ENCODE data around the gene CHSY1.

The CHSY1 gene

GRCh38 chr15:101168898-101169494 is 82.9 kb downstream of the CHSY1 start:
- DNase-seq = no peak

GRCh38 chr15:101168463-101168824 is 83.4 kb downstream of the CHSY1 start:
- DNase-seq = no peak

DNA sequence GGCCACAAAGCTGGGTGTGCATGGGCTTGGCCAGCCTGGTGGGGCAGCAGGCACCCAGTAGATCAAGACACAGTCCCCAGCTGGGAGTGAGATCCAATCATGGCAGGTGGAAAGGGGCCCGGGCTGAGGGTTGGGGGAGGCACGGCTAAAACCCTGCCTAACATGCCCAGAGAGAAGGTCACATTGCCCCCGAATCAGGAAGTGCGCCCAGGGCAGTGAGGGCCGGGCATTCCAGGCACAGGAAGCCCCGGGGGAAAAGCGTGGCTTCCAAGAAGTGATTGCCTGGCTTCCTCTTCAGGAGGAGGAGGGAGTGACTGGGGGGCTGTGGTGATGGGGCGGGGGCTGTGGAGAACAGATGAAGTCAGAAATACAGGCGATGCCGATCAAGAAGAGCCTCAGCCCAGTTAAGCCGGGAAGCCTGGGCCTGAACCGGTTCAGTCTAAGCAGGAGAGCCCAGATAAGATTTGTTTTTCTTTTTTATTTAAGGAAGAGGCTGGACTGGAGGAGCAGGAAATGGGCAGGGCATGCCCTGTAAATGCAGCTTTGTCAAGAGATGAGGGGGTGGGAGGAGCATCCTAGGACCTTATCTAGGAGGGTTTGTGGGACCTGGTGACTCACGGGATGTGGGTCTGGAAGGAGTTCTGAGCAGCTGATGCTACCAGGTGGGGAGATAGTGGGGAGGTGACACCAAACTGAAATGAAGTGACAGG is 83.9 kb downstream of the CHSY1 start:
- DNase-seq = no peak

GRCh38 chr15:101167411-101167752 is 84.5 kb downstream of the CHSY1 start:
- no peak for DNase-seq

DNA sequence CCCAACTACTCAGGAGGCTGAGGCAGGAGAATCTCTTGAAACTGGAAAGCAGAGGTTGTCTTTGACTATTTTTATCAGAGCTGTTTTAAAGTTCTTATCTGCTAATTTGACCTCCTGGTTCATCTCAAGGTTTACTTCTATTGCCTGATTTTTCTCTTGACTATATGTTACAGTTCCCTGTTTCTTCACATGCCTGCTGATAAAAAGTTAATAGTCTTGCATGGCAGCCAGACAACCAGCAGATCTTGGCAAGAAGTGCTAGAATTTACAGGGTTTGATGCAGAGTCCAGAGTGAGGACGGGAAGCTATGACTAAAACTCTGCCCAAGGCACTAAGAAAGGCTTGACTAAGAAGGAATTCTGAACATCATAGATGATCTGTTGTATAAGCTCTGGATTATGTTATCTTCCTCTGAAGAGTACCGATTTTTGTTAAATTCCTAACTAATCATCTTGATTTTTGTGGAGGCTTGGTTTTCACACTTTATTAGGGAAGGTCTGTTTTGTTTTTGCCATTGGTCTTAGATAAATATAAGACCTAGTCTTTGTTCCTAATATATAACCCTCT is 85.9 kb downstream of the CHSY1 start:
- no peak for DNase-seq

DNA sequence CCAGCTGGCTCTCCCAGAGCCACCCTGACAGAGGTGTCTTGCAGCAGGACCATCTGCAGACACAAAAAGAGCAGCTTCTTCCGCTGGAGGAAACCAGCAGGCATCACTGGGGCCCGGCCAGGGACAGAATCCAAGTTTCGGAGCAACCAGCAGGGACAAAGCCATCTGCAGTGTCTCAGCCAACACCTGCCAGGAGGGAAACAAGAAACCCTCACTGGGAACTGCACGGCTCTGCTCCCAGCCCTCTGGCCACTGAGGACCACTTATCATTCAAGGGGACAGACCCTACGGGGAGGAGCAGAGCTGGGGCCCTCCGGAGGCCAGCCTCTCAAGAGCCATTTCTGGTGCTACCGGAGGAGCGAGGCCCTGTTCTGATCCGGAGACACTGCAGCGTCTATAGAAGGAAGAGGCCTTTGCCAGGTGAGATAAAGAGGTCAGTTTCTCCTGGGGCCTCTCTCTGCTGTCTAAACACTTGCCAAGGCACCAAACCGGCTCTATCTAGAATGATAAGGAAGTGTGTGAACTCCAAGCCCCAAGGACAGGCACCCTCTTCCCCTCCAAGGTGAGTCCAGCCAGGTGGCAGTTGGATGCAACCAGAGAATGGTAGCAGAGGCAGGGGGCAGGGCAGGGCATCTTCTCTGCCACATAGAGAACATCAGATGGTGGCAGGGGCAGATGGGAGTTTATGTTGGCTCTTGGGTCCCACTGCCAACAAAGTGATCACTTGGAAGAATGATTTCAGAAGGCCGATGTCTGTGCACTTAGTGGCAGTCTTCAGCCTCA is 89.0 kb downstream of the CHSY1 start:
- DNase-seq = no peak

GRCh38 chr15:101161656-101162055 is 90.2 kb downstream of the CHSY1 start:
- DNase-seq = no peak

GRCh38 chr15:101159936-101160815 is 91.7 kb downstream of the CHSY1 start:
- DNase-seq = no peak

GRCh38 chr15:101159096-101159935 is 92.5 kb downstream of the CHSY1 start:
- DNase-seq = no peak

DNA sequence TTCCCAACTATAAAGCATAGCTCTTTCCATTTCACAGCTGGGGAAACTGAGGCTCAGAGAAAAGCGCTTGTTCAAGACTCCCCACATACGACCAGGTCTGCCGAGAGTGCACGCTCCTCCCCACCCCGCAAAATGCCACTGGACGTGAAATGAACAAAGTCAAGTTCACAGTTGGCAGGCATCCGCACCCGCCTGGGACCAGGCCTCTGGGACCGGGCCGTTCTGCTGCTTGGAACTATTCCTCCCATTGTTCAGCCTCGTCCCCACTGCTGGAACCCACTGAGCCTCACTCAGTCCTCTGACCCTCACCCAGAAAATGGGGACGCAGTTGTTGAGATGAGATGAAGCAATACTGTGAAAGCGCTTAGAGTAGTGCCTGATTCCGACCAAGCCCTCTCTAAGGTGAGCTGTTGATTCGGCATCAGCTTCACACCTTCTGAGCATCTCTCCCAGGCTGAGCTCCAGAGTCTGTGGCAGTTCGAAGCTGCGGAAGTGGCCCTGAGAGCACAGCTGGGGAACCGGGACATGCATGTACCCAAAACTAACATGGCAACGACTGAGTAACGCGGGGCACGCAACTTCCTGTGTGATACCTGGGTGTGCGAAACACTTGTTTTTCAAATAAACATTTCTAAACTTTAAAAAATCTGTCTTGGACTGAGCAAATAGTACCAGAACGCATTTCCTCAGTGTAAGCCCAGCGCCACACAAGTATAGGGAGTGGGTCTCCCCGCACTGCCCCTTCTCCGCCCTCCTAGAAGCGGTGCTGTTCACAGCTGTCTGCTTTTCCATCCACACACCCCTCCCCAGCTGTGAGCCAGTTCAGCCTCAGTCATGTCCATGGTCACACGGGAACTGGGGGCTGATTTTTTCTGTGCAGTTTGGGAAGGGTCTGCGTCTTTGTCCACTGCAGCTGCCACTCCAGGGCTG is 93.4 kb downstream of the CHSY1 start:
- DNase-seq = no peak

DNA sequence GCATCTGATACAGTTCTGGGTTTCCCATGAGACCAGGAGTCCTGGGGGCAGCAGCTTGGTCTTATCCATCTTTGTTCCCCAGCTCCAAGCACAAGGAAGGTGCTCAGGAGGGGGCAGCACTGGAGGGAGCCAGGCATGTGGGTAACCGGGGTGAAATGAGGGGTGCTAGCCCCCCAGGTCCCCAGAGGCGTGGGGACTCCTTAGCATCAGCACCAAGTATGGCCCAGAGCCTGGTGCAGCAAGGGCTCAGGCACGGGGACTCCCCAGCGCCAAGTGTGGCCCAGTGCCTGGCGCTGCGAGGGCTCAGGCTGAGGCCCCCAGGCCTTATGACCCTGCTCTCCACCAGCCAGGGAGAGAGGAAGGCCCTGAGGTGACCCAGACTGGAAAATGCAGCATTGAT is 94.1 kb downstream of the CHSY1 start:
- DNase-seq = no peak

DNA sequence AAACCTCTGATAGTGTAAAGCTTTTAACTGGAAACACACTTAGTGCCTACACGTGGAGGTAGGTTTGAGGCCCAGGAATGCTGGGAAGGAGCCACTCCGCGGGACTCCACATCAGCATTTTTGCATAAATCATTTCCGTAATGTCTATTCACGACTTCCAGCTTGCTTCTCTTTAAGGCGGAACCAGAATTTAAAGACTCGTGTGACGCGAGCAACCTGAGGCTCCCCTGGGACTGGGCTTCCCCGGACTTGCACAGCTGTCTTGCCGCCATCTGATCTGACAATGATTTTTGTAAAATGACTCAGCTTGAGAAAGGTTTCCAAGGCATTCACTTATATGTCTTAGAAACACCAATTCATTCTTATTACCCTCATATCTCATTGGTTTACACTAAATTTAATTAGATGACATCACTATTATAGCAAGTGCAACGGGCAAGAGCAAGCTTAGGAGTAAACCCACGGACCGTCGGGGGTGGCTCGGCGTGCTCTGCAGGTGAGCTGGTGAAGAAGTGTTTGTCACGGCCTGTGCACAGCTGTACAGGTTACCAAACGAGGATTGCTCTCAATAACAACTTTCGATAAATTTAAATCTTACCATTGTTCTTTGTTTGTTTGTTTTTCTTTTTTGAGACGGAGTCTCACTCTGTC is 95.2 kb downstream of the CHSY1 start:
- no peak for DNase-seq

GRCh38 chr15:101156061-101156460 is 95.8 kb downstream of the CHSY1 start:
- no peak for DNase-seq

GRCh38 chr15:101153801-101154656 is 97.8 kb downstream of the CHSY1 start:
- no peak for DNase-seq

GRCh38 chr15:101152914-101153313 is 98.9 kb downstream of the CHSY1 start:
- DNase-seq = no peak

- no peak for DNase-seq
These were observed 100.6 kb downstream of the CHSY1 start for GRCh38 chr15:101151288-101151687.

DNA sequence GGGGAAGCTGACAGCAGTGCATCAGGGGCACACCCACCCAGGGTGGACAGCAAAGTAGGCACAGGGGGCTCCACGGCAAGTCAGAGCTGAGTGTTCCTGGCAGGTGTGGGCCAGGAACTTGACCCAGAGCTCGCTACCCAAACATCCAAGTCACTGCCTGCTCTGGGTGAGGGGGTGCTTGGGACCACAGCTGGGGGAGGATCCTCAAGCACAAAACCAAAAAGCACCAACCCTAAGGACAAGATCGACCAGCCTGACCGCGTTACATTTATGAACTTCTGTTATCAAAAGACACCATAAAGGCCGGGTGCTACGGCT is 101.2 kb downstream of the CHSY1 start:
- no peak for DNase-seq

- DNase-seq = no peak
These were observed 101.8 kb downstream of the CHSY1 start for GRCh38 chr15:101149864-101150722.
